PC-9 (cell line): ENCODE results near the gene FOXP1. TPM values are rescaled to one million over a fixed set of nuclear protein-coding genes. Genes with fewer than 3 reads are reported as not detected.
A peak's percentile ranks its signal among the peaks of the same experiment; 100 is the strongest.

Experiments
- BruUV-seq: library from RNA; stranded (reverse); fragments of 400-500 nt; replicated peaks from 2 replicates; lab custom pipeline; 2021; lab: Mats Ljungman, UMichigan
- CTCF ChIA-PET: fragments of 300-600 bp; sonication (Branson Sonifier 250); formaldehyde crosslinking; loops from one replicate; lab custom pipeline; 2022; ENCODE audit warnings: antibody characterized with exemption; lab: Charles Lee
- POLR2A ChIA-PET: fragments of 300-600 bp; sonication (Branson Sonifier 250); formaldehyde crosslinking; loops from one replicate; lab custom pipeline; 2022; ENCODE audit warnings: antibody characterized with exemption; ENCODE audit not compliant: unreplicated experiment; lab: Charles Lee
- DNase-seq, 2 experiments: peaks; one replicate each; pipeline versions ENCODE4 v3.0.0 to v3.0.0-alpha.2; 2015 to 2022; ENCODE audit warnings: mixed read lengths in 1 of 2
- H2AFZ ChIP-seq: fragments of 200-600 bp; sonication (generic); 2 replicates; pipeline ENCODE4 v1.8.1; 2017; ENCODE audit warnings: antibody characterized with exemption
- H3F3A ChIP-seq: fragments of 200-600 bp; sonication (generic); 2 replicates; pipeline ENCODE4 v1.8.1; 2017; ENCODE audit warnings: antibody characterized with exemption, mild to moderate bottlenecking, low read depth; ENCODE audit not compliant: insufficient read depth
- H3K27ac ChIP-seq: fragments of 200-600 bp; sonication (generic); 2 replicates; pipeline ENCODE4 v1.6.1; 2016; ENCODE audit warnings: mixed run types
- H3K27me3 ChIP-seq: fragments of 200-600 bp; sonication (generic); 2 replicates; pipeline ENCODE4 v1.6.1; 2016; ENCODE audit warnings: low read depth, mixed run types; ENCODE audit not compliant: insufficient read depth
- H3K36me3 ChIP-seq: fragments of 200-600 bp; sonication (generic); 2 replicates; pipeline ENCODE4 v1.6.1; 2016; ENCODE audit warnings: low read depth, mixed run types
- H3K4me1 ChIP-seq: fragments of 200-600 bp; sonication (generic); replicated peaks from 2 replicates; pipeline ENCODE4 v1.6.1; 2016; ENCODE audit warnings: mixed run types; ENCODE audit not compliant: insufficient read depth
- H3K4me2 ChIP-seq: fragments of 200-600 bp; sonication (generic); 2 replicates; pipeline ENCODE4 v1.6.1; 2017; ENCODE audit warnings: mixed run types
- H3K4me3 ChIP-seq: fragments of 200-600 bp; sonication (generic); 2 replicates; pipeline ENCODE4 v1.6.1; 2016; ENCODE audit warnings: mixed run types
- H3K79me2 ChIP-seq: fragments of 200-600 bp; sonication (generic); 2 replicates; pipeline ENCODE4 v1.6.1; 2017; ENCODE audit warnings: low read depth, mixed run types
- H3K9me2 ChIP-seq: fragments of 200-600 bp; sonication (generic); 2 replicates; pipeline ENCODE4 v1.8.1; 2017; ENCODE audit warnings: mild to moderate bottlenecking; ENCODE audit not compliant: insufficient read depth
- H3K9me3 ChIP-seq: fragments of 200-600 bp; sonication (generic); 2 replicates; pipeline ENCODE4 v1.8.1; 2016; ENCODE audit warnings: low read depth; ENCODE audit not compliant: insufficient read depth
- H4K20me1 ChIP-seq: fragments of 200-600 bp; sonication (generic); 2 replicates; pipeline ENCODE4 v1.8.1; 2017; ENCODE audit not compliant: insufficient read depth
- CTCF ChIP-seq: fragments of 200-600 bp; sonication (generic); conservative IDR thresholded peaks from 2 replicates; pipeline ENCODE4 v1.6.1; 2017; ENCODE audit warnings: mixed run types, antibody characterized with exemption, mild to moderate bottlenecking, moderate library complexity
- EZH2 ChIP-seq: fragments of 200-600 bp; sonication (generic); IDR thresholded peaks from 2 replicates; pipeline ENCODE4 v1.8.0; 2017; ENCODE audit warnings: antibody characterized with exemption, low read depth
- intact Hi-C: fragments of 100-400 bp; cut with micrococcal nuclease; formaldehyde crosslinking; loops from one replicate; pipeline ENCODE4 v1.10.0; 2022; ENCODE audit not compliant: unreplicated experiment
- total RNA-seq: library from RNA; stranded (reverse); gene quantifications from 2 replicates; pipeline ENCODE4 v1.2.3, GENCODE V29; 2021

FOXP1 gene
- total RNA-seq, 1 experiment from 2014 or later = 33.3 TPM

DNA sequence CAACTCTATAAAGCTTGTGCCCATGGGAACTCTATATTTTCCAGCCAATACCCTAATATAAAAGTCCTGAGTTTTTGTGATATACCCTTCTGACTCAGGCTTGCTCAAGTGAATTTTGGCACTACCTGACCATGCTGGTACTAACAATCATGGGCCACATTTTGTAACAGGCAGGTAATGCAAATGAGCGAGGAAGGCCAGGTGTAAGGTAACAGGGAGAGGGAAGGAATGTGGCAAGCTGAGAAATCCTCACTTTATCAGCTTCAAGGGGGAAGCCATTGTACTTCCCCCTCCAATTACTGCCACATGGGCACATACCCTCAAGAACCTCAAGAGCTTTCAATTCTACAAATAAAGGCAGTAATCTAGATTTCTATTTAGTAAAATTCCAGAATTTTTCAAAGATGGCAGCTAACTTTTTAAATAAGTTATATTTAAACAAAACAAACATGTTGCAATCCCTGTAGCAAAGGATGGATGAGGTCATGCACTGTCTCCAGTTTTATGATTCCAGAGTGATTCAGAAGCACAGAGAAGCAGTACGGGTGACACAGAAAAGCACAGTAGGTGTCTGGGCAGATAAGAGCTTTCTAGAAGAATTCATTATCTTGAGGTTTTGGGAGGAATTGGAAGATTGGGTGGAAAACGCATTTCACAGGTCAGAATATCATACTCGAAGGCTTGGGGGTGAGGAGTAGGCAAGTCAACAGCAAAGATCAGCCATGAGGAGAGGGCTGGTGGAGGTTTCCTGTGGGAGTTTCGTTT, 87.6 kb downstream of the FOXP1 start:
- ChIA-PET CTCF (no interaction called here), POLR2A (interaction anchor here (0.5 to 0.7 kb wide), 5 partner anchors 29 to 1640 kb away, joined by 3 to 10 read pairs (median 5); no protein-coding TSS in a partner anchor)
- H2AFZ ChIP-seq = no peak overlapping the region
- H3K79me2 ChIP-seq = no peaks in the 10 kb centered on the region
- H3K27ac ChIP-seq = peak overlapping the region; percentile 68
- H3K4me1 ChIP-seq = peaks cover 19% of the 10 kb centered on the region
- TF ChIP-seq EZH2 = no peak
- TF ChIP-seq CTCF = no peak
- intact Hi-C loops = loop anchor here (5.0 kb wide), 1 partner anchor 36 kb away; no protein-coding TSS in a partner anchor
- BruUV-seq = no TSS peak
- H3K27me3 ChIP-seq = no peaks in the 10 kb centered on the region
- peaks cover 10% of the 10 kb centered on the region; the same call in 1 of the 2 replicates for H3F3A ChIP-seq
- no peaks in the 10 kb centered on the region for H3K9me2 ChIP-seq
- H4K20me1 ChIP-seq = no peaks in the 10 kb centered on the region
- 0 out of 2 replicates have a peak, but pooled peaks cover 8% of the 10 kb centered on the region for H3K9me3 ChIP-seq
- DNase-seq = peak; percentile 28 to 68
- no peak overlapping the region; the same call in 1 of the 2 replicates for H3K4me3 ChIP-seq
- H3K36me3 ChIP-seq = peaks cover 3% of the 10 kb centered on the region; the same call in 1 of the 2 replicates
- H3K4me2 ChIP-seq = peak overlapping the region; percentile 61

DNA sequence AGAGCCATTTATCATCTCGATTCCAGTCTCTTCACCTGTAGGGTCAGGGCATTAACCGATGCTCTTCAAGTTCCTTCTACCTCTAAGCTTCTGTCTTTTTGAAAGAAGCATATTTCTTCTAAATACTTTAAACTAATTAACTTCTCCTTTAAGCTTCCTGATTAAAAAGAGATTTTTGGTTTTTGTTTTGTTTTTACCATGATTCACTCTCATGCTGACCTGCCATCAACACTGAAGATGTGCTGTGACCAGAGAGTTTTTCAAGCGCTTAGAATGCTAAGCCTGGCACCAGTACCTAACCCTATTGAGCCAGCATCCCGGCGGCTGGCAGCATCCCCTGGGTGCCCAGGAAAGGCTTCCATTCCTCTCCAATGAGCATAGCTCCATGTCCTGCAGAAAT, 89.3 kb downstream of the FOXP1 start:
- no peaks in the 10 kb centered on the region for H3K9me2 ChIP-seq
- ChIA-PET POLR2A (no interaction called here), CTCF (no interaction called here)
- no peaks in the 10 kb centered on the region for H3K27me3 ChIP-seq
- H3K4me3 ChIP-seq = no peak overlapping the region
- no peaks in the 10 kb centered on the region for H4K20me1 ChIP-seq
- H3K4me2 ChIP-seq = no peak overlapping the region
- H3K9me3 ChIP-seq = 0 out of 2 replicates have a peak, but pooled peaks cover 8% of the 10 kb centered on the region
- no peak for TF ChIP-seq CTCF
- TF ChIP-seq EZH2 = no peak
- peaks cover 19% of the 10 kb centered on the region for H3K4me1 ChIP-seq
- no peaks in the 10 kb centered on the region for H3K79me2 ChIP-seq
- no peak overlapping the region for H2AFZ ChIP-seq
- H3K27ac ChIP-seq = no peak overlapping the region
- peaks cover 3% of the 10 kb centered on the region; the same call in 1 of the 2 replicates for H3K36me3 ChIP-seq
- peaks cover 10% of the 10 kb centered on the region; the same call in 1 of the 2 replicates for H3F3A ChIP-seq
- intact Hi-C loops = no loop called here
- no peak for DNase-seq
- no TSS peak for BruUV-seq

- peaks cover 10% of the 10 kb centered on the region; the same call in 1 of the 2 replicates for H3F3A ChIP-seq
- H2AFZ ChIP-seq = no peak overlapping the region
- CTCF ChIA-PET = no interaction called here
- 0 out of 2 replicates have a peak, but pooled peaks cover 8% of the 10 kb centered on the region for H3K9me3 ChIP-seq
- POLR2A ChIA-PET = no interaction called here
- no peak for DNase-seq
- H3K36me3 ChIP-seq = peaks cover 3% of the 10 kb centered on the region; the same call in 1 of the 2 replicates
- no peak overlapping the region for H3K27ac ChIP-seq
- H3K27me3 ChIP-seq = no peaks in the 10 kb centered on the region
- no peak overlapping the region for H3K4me3 ChIP-seq
- TF ChIP-seq CTCF = no peak
- TF ChIP-seq EZH2 = no peak
- intact Hi-C loops = no loop called here
- no peaks in the 10 kb centered on the region for H3K9me2 ChIP-seq
- no peaks in the 10 kb centered on the region for H3K79me2 ChIP-seq
- no peak overlapping the region for H3K4me2 ChIP-seq
- H3K4me1 ChIP-seq = peaks cover 19% of the 10 kb centered on the region
- no TSS peak for BruUV-seq
- no peaks in the 10 kb centered on the region for H4K20me1 ChIP-seq
Observed at GRCh38 chr3:71492974-71493771, 90.4 kb downstream of the FOXP1 start.
